HG02763 (cell line): Measurements from ENCODE around the gene PIM3.
"Not testable (repeated sequence)": the region's sequence is repeated elsewhere in the genome, so short reads cannot be mapped to it uniquely, and the experiment has no call there.

Experiments used
- ATAC-seq: cut with Tn5 transposase; IDR thresholded peaks from one replicate; pipeline ENCODE4 v1.9.1; 2021; ENCODE audit warnings: mild to moderate bottlenecking, moderate library complexity; ENCODE audit not compliant: unreplicated experiment

PIM3 gene

DNA sequence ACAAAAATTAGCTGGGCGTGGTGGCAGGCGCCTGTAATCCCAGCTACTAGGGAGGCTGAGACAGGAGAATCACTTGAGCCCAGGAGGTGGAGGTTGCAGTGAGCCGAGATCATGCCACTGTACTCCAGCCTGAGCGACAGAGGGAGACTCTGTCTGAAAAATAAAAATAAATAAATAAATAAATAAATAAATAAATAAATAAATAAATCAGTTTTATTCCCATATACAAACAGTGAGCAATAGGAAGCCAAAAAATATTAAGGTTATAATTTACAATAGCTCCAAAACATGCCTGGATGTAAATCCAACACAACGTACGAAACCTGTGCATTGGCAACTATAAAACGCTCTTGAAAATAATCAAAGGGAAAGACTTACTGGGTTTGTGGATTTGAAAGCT lies 21.2 kb downstream of the PIM3 start:
- not testable (repeated sequence) for ATAC-seq

DNA sequence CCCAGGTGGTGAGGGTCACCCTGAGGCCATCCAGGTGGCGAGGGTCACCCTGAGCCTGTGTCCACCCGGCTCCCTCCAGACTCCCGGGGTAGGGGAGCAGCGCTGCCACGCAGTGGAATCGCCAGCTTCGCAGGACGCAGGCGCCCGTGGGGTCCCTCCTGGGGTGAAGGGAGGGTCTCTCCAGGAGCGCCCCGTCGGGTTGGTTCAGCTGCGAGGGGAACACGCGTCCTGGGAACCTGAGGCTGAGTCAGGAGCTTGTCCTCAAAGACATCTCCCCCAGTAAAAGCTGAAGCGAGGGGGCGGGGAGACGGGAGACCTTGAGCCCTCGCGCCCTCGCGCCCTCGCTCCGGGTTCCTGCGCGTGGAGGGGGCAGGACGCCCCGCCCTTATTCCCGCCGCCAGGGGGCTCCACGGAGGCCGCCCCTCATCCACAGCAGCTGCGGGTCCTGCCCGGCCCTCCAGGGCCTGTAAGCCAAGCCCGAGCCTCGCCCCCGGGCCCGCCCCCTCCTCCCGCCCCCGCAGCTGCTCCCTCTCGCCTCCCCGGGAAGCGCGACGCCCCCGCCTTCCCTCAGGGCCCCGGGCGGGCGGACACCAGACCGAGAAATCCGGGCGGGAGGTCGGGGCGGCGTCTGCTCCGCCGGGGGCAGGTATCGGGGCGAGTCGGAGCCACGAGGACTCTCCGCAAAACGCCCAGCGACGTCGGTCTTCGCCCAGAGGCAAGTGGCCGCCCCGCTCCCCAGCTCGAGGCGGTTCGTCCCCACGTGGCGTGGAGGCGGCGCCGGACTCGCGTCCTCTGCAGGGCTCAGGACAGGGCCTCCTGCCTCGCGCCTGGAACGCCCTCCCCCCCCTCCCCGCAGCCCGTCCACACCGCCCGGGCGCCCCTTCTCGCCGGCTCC lies 22.8 kb downstream of the PIM3 start:
- ATAC-seq, result no peak

DNA sequence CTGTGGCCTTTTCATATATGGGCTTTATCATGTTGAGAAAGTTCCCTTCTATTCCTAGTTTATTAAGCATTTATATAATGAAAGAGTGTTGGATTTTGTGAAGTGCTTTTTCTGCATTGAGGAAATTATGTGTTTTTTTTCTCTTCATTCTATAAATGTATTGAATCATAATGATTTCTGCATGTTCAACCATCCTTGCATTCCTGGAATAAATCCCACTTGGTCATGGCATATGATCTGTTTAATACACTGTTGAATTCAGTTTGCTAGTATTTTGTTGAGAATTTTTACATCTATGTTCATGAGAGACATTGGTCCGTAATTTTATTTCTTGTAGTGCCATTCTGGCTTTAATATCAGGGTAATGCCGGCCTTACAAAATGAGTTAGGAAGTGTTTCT lies 25.8 kb downstream of the PIM3 start:
- ATAC-seq, result no peak

DNA sequence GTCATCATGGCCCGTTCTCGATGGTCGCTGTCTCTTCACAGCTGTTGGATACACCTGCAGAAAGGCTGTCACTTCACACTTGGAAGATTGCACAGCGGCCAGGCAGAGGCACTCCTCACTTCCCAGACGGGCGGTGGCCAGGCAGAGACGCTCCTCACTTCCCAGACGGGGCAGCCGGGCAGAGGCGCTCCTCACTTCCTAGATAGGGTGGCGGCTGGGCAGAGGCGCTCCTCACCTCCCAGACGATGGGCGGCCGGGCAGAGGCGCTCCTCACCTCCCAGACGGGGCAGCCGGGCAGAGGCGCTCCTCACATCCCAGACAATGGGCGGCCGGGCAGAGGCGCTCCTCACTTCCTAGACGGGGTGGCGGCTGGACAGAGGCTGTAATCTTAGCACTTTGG lies 29.3 kb downstream of the PIM3 start:
- not testable (repeated sequence) for ATAC-seq

DNA sequence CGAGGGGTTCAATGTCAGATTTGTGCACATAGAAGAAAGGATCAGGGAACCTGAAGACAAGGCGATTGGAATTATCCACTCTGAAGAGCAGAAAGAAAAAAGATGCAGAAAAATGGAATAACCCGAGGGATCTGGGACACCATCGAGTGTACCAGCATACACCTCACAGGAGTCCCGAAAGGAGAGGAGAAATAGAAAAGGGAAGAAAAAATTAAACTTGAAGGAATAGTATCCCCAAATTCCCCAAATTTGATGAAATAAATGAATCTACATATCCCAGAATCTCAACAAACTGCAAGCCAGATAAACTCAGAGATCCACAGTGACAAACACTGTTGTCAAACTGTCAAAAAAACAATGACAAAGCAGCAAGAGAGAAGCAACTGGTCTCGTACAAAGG lies 30.6 kb downstream of the PIM3 start:
- ATAC-seq, result no peak

DNA sequence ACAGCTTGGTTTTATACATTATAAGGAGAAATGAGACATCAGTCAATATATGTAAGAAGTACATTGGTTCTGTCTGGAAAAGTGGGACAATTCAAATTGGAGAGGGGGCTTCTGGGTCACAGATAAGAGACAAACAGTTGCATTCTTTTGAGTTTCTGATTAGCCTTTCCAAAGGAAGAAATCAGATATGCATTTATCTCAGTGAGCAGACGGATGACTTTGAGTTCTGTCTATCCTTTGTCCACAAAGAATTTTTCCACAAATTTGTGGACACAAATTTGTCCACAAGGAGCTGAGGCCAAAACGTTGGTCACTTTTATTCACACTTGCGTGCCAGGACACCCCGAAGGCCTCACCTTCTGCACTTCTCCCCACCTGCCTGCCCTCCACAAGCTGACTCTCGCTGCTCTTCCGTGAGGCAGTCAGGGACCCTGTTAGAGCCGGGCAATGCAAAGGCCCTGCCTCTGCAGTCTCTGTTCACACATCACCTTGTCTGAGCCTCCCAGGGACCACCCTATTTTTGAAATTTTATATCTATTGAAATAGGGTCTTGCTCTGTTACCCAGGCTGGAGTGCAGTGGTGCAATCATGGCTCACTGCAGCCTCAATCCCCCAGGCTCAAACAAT lies 31.4 kb downstream of the PIM3 start:
- no peak for ATAC-seq

DNA sequence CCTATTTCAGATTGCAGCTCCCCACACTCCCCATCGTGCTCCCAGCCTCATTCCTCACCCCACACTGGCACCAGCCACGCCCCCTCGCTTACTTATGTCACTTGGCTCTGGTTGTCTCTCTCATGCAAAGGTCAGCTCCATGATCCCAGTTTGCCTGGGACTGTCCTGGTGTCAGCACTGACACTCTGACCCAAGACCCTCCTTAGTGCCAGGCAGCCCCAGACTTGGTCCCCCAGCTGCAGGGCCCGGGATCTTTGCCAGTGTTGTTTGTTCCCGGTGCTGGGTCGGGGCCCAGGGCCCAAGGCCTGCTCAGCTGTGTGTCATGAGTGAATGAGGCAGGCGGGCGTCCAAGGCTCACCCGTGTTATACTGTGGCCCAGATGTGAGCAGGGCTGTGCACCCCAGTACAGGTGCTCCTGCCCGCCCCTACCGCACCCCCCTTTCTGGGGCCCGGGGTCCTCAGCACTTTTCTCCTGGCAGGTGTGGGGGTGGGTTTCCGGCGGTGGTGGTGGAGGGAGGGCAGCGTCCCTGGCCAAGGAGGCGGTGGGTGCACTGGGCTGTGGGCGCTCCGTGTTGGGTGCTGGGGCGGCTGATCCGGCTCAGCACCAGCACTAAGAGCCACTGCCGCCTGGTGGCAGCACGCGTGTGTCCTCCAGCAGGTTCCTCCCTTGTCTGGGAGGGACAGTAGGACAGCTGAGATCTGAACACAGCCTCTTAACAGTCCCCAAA lies 32.5 kb downstream of the PIM3 start:
- ATAC-seq, result no peak

DNA sequence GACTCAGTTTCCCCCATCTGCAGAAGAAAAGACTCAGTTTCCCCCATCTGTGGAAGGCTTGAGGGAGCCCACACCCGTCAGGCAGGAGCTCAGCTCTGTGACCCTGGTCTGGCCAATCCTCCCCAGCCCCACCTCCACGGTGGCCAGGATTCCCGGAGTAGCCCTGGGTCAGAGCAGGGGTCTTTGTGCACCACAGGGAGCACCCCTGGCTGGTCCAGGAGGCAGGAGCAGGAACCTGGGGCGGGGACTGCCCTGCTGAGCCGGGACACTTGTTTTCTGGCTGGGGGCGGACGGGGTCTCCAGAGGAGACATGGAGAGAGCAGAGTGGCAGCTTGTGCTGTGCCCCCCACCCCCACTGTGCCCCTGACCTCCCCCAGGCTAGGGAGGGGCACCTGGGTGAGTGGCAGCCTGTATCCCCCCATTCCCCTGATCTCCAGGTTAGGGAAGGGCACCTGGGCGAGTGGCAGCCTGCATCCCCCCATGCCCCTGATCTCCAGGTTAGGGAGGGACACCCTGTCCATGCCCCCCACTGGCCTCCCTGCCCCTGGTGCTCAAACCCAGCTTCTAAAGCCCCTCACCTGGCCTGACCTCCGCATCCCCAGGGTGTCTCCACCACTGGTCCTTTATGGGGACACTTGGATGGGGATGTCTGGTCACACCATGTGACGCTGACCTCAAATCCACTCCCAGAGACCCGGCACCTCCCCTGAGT lies 33.2 kb downstream of the PIM3 start:
- no peak for ATAC-seq

DNA sequence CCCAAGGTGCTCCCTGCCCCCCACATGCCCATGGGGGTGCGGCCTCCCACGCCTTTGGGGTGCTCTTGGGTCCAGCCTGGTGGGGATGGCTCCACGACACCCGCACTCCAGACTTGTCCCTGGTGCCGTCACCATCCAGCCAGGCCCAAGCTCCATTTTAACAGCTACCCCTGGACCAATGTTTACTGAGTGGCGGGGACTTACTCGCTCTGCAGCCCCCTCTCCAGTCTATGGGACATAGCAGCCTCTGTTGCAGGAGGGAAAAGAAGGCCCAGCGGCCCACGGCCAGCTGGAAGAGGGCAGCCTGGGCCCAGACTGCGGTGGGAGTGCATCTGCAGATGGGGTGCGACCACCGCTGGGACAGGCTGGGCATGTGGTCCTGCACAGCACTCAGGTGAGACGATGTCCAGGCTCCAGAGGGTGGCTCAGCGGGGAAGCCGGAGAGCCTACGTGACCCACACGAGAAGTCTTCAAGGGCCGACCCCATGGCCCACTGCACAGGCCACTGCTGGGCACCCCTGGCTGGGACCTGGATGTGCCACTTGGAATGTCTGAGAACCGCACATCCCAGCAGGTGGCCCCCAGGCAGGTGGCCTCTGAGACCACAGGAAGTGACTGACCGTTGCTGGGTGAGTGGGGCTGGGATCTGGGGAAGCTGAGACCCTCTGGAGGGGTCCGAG lies 33.9 kb downstream of the PIM3 start:
- ATAC-seq, result no peak

DNA sequence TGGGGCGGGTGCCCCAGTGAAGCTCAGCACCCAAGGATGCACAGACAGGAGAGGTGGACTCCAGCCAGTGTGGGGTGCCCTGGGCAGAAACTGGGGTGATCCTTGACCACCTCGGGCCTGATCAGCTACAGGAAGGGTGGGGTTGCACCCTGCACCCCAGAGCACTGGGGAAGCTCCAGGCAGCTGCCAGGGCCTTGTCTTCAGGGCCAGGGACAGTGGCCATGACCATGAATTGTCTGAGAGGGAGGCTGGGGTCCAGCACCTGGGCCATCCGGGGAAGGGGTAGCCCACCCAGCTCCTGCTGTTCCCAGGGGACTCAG lies 34.4 kb downstream of the PIM3 start:
- ATAC-seq, result no peak

DNA sequence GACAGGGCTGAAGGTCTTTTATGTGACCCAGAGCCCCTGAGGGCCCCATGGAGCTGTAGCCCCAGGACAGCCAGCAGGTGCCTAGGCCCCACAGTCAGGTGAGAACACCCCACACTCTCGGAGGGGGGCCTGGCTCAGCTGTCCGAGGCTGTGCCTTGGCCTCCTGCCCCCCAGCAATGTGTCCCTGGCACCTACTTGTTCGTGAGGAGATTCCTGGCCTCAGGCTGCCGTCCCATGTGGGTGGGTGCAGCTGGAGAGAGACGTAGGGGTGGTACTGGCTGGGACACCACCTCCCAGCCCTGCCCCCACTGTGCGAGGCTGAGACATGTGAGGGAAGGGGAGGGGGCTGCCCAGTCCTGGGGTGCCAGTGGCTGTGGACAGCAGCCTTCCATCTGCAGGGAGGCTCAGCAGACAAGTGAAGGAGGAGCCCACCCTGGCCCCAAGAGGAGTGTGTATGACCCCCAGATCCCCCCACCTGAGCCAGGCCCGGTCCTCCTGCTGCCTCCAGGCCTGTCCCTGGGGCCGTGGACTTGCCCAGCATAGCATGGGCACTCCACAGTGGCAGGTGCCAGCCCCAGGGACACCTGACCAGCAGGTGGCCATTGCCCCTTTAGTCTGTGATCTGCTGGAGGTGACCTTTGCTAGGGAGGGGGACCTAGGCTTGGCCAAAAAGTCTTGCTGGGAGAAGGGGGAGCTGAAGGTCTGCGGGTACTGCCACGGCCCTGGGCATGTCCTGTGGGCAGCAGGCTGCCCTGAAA lies 35.0 kb downstream of the PIM3 start:
- ATAC-seq, result no peak

DNA sequence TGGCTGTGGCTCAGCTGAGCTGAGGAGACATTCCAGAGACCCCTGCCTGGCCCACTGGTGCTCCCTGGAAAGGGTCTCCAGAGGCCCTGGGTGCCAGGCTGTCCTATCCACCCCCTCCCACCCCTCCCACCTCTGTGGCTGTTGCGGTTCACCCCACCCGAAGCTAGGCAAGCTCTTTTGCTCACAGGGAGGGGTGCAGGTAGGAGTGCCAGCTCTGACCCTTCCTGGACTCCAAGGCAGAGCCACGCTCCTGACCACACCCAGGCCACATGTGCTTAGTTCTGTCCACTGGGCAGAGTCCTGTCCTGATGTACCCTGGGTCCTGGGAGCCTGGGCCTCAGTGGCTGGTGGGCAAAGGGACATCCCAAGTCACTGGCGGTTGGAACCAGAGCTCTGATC lies 35.5 kb downstream of the PIM3 start:
- ATAC-seq, result no peak

DNA sequence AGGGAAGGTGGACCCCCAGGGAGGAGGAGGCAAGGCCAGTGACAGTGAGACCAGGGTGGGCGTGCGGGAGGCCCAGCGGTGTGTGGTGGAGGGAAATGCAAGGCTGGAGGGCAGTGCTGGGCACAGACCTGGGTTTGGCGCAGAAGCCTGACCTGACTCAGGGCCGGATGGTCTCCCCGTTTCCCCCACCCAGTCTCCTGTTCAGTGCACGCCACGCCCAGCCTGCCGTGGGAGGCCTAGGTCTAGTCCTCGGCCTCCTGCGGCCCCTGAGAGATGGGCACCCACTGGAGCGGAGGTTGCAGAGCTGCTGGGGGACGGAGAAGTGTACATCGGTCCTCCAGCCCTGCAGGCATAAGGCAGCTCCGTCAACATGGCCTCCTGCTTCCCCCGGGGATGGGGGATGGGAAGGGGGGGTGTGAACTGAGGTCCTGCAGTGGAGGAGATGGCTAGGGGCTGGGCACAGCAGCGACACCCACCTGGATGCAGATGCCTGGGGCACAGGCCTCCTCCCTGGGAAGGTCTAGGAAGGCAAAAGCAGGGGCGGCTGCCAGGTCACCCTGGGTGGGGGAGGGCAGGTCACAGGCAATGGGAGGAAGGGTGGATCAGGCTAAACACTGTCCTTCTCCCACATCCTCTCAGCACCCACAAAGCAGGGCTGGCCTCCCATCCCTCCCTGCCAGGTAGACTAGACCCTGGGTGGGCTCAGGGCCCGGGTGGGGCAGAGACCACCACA lies 36.1 kb downstream of the PIM3 start:
- no peak for ATAC-seq

DNA sequence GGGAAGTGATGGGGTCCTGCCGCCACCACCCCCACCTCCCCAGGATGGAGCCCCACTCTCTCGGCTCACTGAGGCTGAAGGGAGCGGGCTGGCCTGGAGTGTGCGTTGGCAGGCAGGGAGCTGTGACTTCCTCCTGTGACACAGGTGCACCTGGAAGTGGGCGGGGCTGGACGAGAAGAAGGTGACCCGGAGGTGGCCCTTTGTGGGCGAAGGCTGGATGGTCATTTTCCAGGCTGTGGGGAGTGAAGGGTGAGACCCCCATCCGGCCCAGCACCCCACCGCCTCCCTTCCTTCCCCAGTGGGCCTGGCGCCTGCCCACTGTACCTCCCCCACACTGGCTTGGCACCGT lies 36.7 kb downstream of the PIM3 start:
- ATAC-seq, result no peak

DNA sequence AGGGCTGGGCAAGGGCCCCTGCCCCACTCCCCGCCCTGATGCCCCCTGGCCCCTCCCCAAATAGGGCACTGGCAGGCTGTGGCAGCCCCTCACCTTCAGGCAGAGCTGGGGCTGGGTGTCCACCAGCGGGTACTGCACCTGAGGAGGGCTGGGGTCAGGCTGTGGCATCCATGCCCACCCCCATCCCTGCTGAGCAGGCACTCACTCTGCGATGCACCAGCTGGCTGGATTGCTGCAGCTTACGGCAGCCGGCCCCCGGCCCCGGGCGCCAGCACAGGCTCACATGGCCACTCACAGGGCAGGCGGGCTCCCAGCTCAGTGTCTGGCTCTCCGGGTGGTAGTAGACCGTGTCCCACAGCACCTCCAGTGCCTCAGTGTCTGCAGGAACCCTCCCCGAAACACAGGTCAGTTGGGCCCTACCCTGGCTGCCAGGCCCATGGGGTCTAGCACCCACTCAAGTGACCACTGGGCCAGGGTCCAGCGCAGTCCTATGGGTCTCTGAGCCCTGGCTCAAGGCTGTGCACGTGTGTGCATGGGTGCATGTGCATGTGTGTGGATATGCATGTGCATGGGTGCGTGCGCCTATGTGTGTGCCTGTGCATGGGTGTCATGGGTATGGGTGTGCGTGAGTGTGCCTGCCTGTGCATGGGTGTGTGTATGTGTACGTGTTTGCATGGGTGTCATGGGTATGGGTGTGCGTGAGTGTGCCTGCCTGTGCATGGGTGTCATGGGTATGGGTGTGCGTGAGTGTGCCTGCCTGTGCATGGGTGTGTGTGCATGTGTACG lies 37.6 kb downstream of the PIM3 start:
- ATAC-seq, result no peak

DNA sequence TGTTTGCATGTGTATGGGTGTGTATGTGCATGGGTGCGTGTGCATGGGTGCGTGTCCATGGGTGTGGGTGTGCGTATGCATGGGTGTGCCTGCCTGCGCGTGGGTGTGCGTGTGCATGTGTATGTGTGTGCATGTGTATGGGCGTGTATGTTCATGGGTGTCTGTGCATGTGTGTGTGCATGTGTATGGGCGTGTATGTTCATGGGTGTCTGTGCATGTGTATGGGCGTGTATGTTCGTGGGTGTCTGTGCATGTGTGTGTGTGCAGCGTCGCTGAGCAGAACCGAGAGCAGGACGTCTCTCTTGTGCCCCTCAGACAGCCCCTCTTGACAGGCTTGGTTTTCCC lies 38.1 kb downstream of the PIM3 start:
- no peak for ATAC-seq

DNA sequence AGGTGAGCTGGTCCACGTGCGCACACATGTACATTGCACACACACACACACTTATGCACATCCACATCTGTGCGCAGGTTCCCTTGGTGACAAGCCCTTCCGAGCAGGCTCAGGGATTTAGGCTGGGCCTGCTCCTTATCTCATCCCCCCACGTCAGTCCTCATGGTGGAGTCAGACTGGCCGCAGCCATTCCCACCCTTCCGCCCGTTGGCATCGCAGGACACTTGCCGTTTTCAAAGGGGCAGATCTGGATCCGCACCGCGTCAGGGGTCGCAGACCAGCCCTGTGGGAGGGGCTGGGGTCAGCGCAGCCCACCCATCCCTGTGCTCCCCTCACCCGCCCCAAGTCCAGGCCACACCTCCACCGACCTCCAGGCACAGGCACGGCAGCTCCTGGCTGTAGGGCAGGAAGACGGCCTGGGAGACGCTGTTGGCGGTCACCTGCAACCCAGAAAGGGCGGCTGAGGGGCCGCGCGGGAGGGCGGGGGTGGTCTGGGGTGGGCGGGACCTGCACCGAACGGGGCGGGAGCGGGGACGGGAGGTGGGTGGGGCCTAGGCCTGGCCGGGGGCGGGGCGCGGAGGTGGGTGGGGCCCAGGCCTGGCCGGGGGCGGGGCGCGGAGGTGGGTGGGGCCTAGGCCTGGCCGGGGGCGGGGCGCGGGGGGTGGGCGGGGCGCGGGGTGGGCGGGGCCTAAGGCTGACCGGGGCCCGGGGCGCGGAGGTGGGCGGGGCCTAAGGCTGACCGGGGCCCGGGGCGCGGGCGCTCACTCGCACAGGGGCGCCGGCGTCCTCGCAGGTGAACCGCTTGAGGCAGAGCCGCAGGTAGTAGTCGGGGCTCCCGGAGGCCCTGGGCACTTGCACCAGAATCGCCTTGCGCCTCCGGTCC lies 38.7 kb downstream of the PIM3 start:
- no peak for ATAC-seq
